ENCODE measurements around the gene C3. TPM values are rescaled to one million over a fixed set of nuclear protein-coding genes. Genes with fewer than 3 reads are reported as not detected.
A peak's percentile ranks its signal among the peaks of the same experiment; 100 is the strongest.

Gene C3
- total RNA-seq = 1,000 to 10,000 TPM in 1 of 4 donors, 100 to 1,000 TPM in 2, 10 to 100 TPM in 1; 45.4 to 1,093 (median 422) TPM

DNA sequence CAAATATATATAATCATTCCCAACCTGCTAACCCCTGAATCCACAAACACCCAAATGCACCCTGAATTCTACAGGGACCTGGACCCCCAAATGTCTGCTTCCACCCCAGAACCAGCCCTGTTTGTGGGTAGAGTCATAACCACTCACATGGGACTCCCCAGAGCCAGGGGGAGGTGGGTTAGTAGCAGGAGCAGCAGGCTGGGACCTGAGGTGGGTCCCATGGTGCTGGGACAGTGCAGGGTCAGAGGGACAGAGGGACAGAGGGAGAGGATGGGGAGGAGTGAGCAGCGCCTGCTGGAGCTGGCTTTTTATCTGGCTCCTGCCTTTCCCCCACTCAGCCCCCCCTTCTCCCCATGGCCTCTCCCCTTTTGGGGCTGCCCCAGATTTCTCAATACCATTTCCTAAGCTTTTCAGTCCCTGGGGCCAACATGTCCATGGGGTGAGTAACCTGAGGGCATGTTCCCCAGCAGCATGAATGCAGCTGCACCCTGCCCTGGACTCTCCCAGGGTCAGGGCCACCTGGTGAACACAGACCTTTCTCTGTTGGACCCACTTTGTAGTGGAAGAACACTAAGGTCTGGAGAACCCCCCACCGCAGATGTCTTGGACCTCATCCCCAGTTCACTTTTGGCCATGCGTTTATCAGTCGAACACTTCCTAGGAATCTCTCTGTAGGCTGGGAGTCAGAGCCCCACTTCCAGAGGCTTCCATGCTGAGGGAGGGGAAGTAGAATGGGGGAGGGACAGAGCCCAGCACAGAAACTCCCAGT lies at the start of gene C3:
Gene C3 (minus strand): TSS at position 282 of the 769 bp plus-strand sequence. CDS start 61 bp downstream, at position 221.
- no peaks in the 10 kb centered on the region for H3K36me3 ChIP-seq
- TF ChIP-seq, protein P1, sequence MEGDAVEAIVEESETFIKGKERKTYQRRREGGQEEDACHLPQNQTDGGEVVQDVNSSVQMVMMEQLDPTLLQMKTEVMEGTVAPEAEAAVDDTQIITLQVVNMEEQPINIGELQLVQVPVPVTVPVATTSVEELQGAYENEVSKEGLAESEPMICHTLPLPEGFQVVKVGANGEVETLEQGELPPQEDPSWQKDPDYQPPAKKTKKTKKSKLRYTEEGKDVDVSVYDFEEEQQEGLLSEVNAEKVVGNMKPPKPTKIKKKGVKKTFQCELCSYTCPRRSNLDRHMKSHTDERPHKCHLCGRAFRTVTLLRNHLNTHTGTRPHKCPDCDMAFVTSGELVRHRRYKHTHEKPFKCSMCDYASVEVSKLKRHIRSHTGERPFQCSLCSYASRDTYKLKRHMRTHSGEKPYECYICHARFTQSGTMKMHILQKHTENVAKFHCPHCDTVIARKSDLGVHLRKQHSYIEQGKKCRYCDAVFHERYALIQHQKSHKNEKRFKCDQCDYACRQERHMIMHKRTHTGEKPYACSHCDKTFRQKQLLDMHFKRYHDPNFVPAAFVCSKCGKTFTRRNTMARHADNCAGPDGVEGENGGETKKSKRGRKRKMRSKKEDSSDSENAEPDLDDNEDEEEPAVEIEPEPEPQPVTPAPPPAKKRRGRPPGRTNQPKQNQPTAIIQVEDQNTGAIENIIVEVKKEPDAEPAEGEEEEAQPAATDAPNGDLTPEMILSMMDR (IDR thresholded peaks at IDR 0.05) = no peak
- TF ChIP-seq POLR2A (IDR thresholded peaks at IDR 0.05) = peak in 1 of 2 donors; percentile 24
- no peaks in the 10 kb centered on the region for H3K9me3 ChIP-seq
- intact Hi-C loops (cut with DNase I; ENCODE audit: low total_unique reads) = no loop called here
- no peaks in the 10 kb centered on the region for H3K27me3 ChIP-seq
- peak within 1 kb of the TSS in 1 of 2 donors; percentile 34 for H3K4me3 ChIP-seq
- peak within 1 kb of the TSS; percentile 49 to 63 for H3K27ac ChIP-seq
- peak; percentile 86 for DNase-seq
- no peaks in the 10 kb centered on the region for H3K4me1 ChIP-seq

DNA sequence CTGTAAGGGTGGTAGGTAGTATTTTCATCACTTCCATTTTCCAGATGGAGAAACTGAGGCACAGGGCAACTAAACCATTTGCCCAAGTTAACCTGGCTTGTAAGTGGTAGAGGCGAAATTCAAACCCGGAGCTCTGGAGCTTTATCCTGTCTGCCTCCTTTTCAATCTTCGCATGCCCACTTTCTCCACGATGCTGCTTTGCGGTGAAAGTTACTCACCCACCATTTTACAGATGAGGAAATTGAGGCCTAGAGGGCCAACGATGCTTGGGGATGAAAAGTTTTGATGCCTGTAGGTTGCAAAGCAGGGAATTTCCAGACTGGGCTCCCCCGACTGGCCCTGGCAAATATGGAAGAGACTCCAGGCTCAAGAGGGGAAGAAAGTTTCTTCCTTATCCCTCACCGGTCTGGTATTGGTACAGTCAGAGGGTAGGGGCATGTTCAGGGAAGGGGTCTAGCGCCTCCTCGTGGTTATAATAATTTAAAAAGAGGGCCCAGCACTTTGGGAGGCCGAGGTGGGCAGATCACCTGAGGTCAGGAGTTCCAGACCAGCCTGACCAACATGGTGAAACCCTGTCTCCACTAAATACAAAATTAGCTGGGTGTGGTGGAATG lies 48.7 kb upstream of the C3 start:
- intact Hi-C loops (cut with DNase I; ENCODE audit: low total_unique reads) = no loop called here
- DNase-seq = no peak
- Histone ChIP-seq H3K36me3 (no peaks in the 10 kb centered on the region), H3K9me3 (no peaks in the 10 kb centered on the region), H3K27me3 (peaks cover 0 to 9% of the 10 kb centered on the region in 2 donors), H3K27ac (no peak overlapping the region), H3K4me3 (no peak overlapping the region), H3K4me1 (no peaks in the 10 kb centered on the region)
- TF ChIP-seq, protein P1 (IDR thresholded peaks at IDR 0.05) = peak in 2 of 4 experiments; percentile 5 to 24
- no peak for TF ChIP-seq POLR2A (IDR thresholded peaks at IDR 0.05)

DNA sequence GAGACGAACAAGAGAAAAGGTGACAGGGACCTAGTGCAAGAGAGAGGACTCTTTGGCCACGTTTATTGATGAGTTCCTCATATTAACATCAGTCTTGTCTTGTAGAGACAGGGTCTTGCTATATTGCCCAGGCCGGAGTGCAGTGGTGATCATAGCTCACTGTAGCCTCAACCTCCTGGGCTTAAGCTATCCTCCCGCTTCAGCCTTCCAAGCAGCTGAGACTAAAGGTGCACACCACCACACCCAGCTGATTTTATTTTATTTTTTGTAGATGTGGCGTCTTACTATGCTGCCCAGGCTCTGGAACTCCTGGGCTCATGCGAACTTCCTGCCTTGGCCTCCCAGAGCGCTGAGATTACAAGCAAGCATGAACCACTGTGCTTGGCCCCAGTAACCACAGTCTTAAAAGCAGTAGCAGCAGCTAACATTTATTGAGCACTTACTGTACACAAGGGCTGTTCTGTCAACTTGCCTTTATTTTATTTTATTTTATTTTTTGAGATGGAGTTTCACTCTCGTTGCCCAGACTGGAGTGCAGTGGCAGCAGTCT lies 47.9 kb upstream of the C3 start:
- no peak for TF ChIP-seq POLR2A (IDR thresholded peaks at IDR 0.05)
- TF ChIP-seq, protein P1 (IDR thresholded peaks at IDR 0.05) = no peak
- DNase-seq = no peak
- Histone ChIP-seq H3K4me3 (no peak overlapping the region), H3K9me3 (no peaks in the 10 kb centered on the region), H3K27ac (no peak overlapping the region), H3K36me3 (no peaks in the 10 kb centered on the region), H3K27me3 (peaks cover 0 to 9% of the 10 kb centered on the region in 2 donors), H3K4me1 (no peaks in the 10 kb centered on the region)
- intact Hi-C loops (cut with DNase I; ENCODE audit: low total_unique reads) = no loop called here

DNA sequence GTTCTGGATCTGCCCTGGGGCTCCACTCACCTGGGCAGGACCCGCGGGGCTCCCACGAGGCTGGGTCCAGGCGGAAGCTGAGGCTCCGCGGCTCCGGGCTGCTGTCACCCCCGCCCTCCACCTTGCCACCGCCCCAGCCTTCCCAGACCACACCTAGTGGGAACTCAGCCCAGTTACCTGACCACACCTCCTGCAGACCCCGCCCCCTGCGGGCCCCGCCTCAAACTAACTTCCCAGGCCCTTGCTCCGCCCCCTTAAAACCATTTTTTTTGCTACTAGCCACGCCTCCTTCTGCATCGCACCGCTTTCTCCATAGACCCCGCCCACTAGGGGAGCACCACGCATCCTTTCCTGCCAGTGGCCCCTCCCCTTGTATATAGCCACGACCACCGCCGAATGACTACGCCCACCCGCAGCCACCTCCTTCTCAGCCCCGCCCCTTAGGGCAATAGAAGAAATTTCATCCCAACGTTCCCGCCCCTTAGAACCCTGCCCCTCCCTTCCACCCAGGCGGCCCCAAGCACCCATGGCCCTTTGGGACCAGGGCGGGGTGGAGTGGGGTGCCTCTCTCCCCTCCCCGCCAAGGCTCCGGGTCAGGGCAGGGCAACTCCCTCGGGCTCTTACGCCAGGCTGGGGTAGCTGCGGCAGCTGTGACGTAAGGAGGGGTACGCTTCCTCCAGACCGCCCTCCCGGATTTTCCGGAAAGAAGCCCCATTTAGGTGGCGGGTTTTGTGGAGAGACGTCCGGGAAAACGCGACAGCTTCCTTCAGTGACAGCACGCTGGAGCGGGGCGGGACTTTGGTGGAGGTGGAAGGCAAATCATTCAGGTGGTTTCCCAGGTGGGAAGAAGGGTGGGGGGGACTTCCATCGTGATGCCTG lies 47.1 kb upstream of the C3 start, which contains the start of gene SH2D3A:
Gene SH2D3A (minus strand): TSS at position 79 of the 879 bp plus-strand sequence. CDS start 3,687 bp downstream, outside the sequence.
- Histone ChIP-seq H3K27me3 (peaks cover 0 to 9% of the 10 kb centered on the region in 2 donors), H3K4me3 (no peak within 1 kb of the TSS), H3K36me3 (no peaks in the 10 kb centered on the region), H3K27ac (no peak within 1 kb of the TSS), H3K4me1 (no peaks in the 10 kb centered on the region), H3K9me3 (no peaks in the 10 kb centered on the region)
- TF ChIP-seq POLR2A (IDR thresholded peaks at IDR 0.05) = peak in 1 of 2 donors; percentile 49
- TF ChIP-seq, protein P1 (IDR thresholded peaks at IDR 0.05) = no peak
- intact Hi-C loops (cut with DNase I; ENCODE audit: low total_unique reads) = no loop called here
- peak; percentile 40 to 43 for DNase-seq
